T-helper 9 cell (primary cell): ENCODE data around the gene ENGASE.
A peak's percentile ranks its signal among the peaks of the same experiment; 100 is the strongest.

Experiments used
- DNase-seq: peaks from one replicate; pipeline ENCODE4 v3.0.0-alpha.2; 2020

Gene ENGASE

GRCh38 chr17:79039886-79040285 lies 34.7 kb upstream of the ENGASE start:
- DNase-seq, result no peak

- no peak for DNase-seq
Observed at GRCh38 chr17:79041041-79041570, 33.5 kb upstream of the ENGASE start.

DNA sequence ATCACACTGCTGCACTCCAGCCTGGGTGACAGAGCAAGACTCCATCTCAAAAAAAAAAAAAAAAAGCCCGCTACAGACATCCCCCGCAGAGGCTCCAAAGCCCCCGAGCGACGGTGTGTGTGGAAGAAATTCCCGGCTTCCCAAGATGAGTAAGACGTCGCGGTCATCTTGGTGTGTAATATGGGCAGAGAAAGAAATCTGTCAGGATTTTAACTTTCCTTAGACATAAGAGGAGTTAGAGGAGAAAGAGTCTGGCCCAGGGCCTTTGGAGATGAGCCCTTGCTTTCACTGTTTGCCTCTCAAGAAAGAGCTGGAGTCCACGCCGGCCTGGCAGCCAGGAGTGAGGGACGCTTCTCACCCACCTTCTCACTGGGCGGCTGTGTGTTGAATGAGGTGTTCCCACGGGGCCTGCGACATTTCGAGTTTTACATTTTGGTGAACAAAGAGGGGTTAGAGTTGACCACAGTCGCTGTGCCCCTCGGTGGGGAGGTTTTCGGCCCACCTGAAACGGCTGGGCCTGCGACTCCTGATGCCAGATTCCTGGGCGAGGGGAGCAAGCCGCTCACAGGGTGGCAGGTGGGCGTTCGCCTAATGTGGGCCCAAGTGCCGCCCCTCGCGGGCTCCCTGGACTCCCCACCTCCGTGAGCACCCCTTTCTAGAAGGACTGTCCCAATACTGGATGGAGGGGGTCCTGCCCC lies 32.8 kb upstream of the ENGASE start:
- DNase-seq, result no peak

DNA sequence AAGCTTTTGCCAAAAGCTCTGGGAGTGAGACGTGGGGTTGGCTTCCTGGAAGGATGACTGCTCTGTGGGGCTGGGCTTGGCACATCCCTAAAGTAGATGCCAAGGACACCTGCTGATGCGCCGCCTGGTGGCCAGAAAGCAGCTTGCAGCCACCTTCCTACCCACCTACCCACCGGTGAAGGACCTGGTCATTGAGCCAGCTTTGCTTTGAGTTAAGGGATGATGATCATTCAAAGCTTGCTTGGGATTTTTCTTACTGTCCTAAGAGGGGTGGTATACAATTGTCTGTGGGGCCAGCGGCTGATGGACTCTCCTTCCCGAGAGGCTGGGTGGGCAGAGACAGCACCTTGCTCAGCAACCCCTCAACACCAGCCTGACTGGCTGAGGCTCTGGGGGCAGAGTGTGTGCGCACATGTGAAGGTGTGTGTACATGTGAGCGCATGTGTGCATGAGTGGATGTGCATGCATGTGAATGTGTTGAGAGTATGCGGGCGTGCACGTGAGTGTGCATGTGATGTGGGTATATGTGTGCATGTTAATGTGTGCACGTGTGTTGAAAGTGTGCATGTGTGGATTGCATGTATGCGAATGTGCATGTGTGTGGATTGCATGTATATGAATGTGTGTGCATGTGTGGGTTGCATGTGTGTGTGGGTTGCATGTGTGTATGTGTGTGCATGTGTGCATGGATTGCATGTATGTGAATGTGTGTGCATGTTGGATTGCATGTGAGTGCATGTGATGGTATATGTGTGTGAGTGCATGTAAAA lies 32.0 kb upstream of the ENGASE start:
- peak; percentile 69 for DNase-seq

GRCh38 chr17:79043191-79043930 lies 31.3 kb upstream of the ENGASE start:
- no peak for DNase-seq

GRCh38 chr17:79043931-79044320 lies 30.7 kb upstream of the ENGASE start:
- DNase-seq, result no peak

DNA sequence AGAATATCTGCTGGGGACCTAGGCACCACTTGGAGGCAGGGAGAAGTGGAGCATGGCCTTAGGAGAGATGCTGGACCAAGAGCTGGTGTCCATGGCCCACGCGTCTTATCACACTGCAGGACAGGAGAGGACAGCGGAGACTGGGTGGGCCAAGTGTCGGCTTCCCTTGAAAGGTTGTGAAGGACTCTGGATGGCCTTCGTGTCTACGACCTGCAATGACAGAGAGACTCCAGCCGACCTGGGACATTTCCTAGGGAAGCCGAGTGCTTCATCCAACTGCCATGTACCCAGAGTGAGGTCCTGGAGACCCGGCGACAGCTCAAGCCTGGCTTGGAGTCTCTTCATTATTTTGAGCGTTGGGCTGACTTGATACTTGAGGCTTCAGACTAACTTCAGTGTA lies 30.2 kb upstream of the ENGASE start:
- no peak for DNase-seq

GRCh38 chr17:79045001-79045729 lies 29.5 kb upstream of the ENGASE start:
- DNase-seq, result no peak

- peak; percentile 54 for DNase-seq
Observed at GRCh38 chr17:79045842-79046196, 28.8 kb upstream of the ENGASE start.

DNA sequence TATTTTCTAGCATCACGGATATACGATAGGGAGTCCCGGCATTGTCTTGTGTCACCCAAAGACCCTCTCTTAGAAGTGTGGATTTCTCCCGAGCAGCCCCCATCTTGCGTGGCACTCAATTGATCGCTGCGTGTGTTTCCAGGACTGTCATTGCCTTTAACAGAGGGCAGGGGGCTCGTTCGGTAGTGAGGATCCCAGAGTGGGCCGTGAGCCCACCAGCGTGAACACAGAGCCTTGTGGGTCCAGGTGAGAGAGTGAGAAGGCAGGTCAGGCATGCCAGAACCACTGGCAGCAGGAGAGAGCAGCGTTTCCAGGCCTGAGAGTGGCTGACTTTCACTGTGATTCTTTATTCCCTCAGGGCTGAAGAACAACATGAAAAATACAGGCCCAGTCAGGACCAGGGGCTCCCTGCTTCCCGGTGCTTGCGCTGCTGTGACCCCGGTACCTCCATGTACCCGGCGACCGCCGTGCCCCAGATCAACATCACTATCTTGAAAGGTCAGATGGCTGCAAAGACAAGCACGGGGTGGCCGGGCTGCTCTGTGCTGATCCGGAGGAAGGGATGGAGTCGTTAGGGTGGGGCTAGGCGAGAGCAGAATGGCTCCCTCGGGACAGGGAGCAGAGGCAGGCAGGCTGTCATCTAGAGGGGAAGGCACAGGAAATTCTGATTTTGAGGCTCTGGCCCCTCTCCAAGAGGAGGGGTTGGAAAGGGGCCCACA lies 28.3 kb upstream of the ENGASE start:
- no peak for DNase-seq

GRCh38 chr17:79046916-79047280 lies 27.7 kb upstream of the ENGASE start:
- DNase-seq, result no peak

DNA sequence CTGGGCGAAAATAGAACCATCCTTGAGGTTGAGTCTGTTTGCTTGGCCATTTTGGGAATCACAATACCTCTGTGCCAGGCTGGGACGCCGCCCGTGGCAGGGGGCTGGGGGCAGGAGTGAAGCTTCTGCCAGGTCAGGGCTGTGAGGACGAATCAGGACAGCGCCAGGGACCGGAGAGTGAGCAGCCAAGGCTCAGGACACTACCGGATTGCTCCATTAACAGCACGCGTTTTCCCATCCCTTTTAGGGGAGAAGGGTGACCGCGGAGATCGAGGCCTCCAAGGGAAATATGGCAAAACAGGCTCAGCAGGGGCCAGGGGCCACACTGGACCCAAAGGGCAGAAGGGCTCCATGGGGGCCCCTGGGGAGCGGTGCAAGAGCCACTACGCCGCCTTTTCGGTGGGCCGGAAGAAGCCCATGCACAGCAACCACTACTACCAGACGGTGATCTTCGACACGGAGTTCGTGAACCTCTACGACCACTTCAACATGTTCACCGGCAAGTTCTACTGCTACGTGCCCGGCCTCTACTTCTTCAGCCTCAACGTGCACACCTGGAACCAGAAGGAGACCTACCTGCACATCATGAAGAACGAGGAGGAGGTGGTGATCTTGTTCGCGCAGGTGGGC lies 27.2 kb upstream of the ENGASE start:
- no peak for DNase-seq

DNA sequence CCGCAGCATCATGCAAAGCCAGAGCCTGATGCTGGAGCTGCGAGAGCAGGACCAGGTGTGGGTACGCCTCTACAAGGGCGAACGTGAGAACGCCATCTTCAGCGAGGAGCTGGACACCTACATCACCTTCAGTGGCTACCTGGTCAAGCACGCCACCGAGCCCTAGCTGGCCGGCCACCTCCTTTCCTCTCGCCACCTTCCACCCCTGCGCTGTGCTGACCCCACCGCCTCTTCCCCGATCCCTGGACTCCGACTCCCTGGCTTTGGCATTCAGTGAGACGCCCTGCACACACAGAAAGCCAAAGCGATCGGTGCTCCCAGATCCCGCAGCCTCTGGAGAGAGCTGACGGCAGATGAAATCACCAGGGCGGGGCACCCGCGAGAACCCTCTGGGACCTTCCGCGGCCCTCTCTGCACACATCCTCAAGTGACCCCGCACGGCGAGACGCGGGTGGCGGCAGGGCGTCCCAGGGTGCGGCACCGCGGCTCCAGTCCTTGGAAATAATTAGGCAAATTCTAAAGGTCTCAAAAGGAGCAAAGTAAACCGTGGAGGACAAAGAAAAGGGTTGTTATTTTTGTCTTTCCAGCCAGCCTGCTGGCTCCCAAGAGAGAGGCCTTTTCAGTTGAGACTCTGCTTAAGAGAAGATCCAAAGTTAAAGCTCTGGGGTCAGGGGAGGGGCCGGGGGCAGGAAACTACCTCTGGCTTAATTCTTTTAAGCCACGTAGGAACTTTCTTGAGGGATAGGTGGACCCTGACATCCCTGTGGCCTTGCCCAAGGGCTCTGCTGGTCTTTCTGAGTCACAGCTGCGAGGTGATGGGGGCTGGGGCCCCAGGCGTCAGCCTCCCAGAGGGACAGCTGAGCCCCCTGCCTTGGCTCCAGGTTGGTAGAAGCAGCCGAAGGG lies 26.4 kb upstream of the ENGASE start:
- DNase-seq, result no peak

DNA sequence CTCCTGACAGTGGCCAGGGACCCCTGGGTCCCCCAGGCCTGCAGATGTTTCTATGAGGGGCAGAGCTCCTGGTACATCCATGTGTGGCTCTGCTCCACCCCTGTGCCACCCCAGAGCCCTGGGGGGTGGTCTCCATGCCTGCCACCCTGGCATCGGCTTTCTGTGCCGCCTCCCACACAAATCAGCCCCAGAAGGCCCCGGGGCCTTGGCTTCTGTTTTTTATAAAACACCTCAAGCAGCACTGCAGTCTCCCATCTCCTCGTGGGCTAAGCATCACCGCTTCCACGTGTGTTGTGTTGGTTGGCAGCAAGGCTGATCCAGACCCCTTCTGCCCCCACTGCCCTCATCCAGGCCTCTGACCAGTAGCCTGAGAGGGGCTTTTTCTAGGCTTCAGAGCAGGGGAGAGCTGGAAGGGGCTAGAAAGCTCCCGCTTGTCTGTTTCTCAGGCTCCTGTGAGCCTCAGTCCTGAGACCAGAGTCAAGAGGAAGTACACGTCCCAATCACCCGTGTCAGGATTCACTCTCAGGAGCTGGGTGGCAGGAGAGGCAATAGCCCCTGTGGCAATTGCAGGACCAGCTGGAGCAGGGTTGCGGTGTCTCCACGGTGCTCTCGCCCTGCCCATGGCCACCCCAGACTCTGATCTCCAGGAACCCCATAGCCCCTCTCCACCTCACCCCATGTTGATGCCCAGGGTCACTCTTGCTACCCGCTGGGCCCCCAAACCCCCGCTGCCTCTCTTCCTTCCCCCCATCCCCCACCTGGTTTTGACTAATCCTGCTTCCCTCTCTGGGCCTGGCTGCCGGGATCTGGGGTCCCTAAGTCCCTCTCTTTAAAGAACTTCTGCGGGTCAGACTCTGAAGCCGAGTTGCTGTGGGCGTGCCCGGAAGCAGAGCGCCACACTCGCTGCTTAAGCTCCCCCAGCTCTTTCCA lies 25.5 kb upstream of the ENGASE start:
- no peak for DNase-seq

GRCh38 chr17:79049821-79050220 lies 24.8 kb upstream of the ENGASE start:
- no peak for DNase-seq

DNA sequence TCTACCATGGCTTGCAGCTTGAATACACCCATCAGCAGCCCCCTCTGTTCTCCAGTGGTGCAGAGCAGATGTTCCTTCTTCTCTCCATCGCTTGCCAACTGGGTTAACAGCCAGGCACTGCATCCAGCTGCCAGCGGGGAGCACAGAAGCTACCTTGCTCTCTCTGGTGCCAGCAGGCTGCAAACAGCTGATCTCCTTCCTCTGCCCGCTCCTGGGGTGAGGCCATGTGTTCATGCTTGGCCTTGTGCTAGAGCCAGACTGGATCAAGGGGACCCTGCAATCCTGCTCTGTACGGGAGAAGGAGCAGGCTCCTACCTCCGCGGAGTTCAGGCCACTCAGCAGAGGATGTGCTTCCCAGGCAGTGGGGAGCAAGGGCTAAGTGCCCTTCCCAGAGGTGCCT lies 24.1 kb upstream of the ENGASE start:
- DNase-seq, result no peak

DNA sequence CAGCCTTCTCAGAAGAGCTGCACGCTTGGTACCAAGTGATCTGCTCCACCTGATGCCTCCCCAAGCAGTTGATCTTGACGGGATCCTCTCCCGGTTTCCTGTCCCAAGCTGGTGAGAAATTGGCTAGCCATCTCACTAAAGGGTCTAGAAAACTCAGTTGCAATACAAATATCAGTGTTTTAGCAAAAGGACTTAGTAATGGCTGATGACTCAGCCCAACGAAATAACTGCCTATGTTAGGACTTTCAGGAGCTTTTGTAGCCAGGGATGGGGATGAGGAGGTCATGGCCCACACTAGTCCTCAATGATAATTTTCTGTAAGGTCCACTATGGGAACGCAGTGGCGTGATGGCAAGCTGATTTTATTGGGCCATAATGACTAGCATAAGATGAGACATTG lies 23.3 kb upstream of the ENGASE start:
- DNase-seq, result no peak

GRCh38 chr17:79052131-79052530 lies 22.5 kb upstream of the ENGASE start:
- DNase-seq, result no peak

GRCh38 chr17:79053251-79053925 lies 21.2 kb upstream of the ENGASE start:
- DNase-seq, result no peak
